ENCODE results near the gene ZNF593OS.

Gene ZNF593OS

DNA sequence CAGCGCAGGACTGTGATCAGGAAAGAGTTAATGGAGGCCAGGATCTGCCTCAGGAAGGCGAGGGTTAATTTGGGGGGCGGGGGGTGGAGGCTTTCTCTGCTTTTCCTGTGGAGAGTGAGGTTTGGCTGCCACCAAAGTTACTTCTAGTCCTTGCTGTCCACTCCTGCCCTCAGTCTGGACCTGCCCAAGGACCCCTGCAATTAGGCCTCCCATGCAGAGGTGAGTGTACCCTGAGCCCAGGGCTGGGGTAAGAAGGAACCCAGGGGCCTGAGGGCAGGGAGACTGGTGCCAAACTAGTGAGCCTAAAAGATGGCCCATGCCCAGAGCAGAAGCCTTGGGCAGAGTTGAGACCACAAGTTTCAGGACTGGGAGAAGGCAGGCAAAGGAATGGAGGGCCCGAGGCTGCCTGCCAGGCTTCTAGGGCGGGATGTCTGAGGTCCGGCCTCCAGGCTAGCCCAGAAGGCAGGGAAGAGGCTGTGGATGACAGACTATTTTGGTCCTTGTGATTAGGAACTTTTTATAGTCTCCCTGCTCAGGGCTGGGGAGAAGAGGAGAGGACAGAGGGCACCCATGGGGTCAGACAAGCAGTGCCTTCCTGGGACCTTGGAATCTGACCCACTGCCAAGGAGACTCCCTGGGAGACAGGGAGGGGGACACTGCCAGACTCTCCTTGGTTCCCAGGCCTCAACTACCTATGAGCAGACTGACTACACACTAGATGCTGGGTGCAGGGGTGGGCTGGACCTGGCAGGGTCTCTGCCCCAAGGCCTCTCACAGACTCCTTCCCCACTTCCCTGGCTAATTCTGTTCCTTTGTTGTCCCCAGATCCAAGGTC is 12.5 kb downstream of the ZNF593OS start, which contains the start of gene FAM110D:
Gene FAM110D (plus strand): TSS at position 172 of the 835 bp plus-strand sequence. CDS start 2,213 bp downstream, outside the sequence.
- no peak for DNase-seq (ENCODE audit: low spot score)

DNA sequence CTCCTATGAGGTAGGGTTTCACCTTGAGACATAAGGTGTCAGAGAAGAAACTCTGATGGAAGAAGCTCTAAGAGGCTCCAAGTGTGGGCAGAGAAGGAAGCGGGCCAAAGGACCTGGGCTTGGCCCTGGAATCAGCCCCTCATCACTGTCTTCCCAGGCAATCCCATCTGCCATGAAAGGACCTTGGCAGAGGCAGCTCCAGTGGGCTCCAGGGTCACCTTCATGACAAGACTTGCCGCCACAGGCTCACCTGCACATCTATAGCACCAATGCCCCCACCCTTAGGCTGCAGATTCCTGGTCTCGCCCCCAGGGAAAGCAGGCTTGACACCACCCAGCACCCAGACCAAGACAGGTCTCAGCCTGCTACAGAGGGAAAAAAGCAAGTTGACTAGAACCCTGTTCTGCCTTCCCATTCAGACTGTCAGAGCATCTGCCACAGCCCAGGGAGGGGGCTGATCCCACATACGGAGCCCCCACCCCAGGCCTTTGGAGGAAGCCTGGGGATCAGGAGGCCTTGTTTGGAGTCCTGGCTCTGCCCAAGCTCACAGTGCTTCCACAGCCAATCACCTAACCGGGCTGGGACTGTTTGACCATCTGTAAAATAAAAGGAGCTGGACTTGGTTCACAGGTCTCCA is 13.2 kb downstream of the ZNF593OS start:
- DNase-seq (ENCODE audit: low spot score): no peak

DNA sequence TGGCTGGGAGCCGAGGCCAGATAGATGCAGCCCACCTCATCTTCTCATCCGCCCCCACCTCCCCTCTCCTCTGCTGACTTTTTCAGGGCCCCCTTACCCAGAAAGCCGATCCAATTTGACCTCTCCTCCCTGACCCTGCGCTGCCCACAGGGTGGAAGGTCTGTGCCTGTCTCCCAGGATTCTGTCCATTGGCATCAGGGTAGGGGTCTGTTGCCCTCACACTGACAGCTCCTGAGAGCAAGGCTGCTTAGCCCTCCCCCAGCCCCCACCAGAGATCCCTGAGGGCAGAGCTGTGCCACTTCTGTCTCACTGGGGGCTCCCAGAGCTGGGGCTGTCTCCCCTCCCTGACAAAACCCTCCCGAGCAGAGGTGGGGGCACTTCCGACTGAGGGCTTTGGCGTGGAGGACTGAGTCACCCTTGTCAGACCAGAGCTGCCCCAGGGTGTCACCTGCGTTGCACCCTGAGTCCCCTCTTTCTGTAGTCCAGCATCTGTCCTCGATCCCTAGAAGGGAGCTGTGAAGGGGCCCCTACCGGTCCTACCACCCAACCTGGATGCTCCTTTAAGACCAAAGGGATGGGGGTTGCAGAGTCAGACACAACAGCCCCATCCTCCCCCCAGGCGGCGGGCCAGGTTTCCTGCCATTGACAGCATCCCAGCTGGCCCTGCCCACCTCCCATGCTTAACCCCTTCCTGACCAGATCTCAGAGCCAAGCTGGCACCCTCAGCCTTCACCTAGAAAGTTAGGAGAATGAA is 15.2 kb downstream of the ZNF593OS start:
- DNase-seq (ENCODE audit: low spot score): peak; percentile 33

DNA sequence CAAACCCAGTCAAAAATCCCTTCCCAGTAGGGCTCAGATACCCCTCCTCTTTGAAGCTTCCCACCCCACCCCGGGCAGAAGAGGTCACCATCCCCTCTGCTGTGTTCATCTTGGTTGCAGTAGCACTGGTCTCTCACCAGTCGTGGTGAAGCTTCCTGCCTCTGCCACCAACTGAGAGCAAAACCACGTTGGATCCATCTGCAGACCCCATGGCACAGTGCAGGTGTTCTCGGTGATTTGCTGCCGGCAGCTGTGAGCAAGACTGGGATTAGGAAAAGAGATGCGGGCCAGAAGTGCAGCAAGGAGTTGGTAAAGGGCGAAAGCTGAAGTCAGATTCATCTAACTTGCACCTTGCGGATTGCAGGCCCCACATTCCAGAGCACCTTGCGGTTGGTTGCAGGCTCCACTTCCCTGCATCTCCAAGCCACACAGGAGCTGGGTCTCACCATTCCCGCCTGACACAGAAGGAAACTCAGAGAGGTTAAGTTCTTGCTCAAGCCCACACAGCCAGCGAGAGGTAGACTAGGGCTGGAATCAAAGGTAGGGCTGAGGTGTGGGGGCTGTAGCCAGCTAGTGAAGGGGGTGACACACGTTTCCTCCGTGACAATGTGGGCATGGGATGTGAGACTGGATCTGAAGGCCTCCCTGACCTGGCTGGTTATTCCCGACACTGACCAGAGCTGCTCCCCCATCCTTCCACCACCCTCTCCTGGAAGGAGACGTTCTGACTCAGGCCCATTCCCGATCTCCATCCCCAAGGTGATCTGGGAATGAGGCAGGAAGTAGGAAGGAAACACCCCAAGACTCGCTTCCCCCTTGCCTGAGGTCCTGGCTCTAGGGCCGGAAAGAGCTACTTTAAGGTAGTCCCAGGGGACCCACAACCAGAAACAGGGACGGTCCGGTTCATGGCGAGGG is 16.0 kb downstream of the ZNF593OS start:
- DNase-seq (ENCODE audit: low spot score): no peak

DNA sequence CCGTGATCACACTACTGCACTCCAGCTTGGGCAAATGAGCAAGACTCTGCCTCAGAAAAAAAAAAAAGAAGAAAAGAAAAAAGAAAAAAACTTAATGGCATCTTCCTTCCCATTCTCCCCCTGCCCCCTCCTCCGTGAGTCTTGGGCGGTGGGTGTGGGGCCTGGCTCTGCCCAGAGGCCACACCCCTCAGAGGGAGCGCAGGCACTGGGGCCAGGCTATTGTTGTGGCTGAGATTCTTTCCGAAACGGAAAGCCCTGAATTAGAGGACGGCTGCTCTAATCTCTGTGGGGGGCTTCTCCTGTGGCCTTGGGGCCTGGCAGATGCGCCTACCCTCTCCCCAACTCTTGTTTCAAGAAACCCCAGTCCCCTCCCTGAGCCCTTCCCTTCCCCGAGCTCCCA is 16.9 kb downstream of the ZNF593OS start:
- no peak for DNase-seq (ENCODE audit: low spot score)

DNA sequence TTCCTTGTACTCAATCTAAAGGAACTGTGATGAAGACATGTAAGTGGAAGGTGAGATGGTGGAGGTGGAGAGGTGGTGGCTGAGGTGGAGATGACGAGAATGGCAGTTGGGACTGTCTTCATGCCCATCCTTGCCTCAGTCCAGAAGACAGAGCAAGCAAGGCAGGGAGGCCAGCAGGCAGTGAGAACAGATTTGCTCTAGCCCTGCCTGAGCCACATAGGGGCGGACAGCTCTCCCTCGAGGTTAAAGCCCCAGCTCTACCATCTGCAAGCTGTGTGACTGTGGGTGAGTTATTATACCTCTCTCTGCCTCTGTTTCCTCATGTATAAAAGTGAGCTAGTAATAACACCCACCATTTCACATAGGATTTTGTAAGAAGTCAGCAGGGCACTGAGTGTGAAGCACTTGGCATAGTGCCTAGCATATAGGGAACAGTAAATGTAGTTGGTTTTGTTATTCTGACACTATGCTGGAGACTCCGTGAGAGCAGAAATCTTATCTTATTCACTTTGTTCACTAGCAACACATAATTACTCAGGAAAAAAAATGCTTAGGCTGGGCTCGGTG is 17.6 kb downstream of the ZNF593OS start:
- no peak for DNase-seq (ENCODE audit: low spot score)

DNA sequence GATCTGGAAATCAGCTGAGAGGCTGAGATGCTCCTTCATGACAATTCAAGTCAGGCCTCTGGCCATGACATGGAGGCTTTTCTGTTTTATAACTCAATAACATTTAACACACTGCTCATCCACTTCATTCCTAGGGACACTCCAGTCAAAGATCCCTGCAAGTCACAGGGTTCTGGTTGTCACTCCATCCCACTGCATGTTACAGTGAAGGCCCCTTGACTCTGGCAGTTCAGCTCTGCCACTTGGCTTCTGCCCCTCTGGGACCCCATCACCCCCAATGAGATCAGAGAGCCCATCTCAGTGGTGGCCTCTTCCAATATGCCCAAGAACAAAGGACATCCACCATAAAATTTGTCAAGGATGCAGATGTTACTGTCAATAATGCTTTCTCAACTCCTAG is 22.7 kb downstream of the ZNF593OS start:
- DNase-seq (ENCODE audit: low spot score): no peak

DNA sequence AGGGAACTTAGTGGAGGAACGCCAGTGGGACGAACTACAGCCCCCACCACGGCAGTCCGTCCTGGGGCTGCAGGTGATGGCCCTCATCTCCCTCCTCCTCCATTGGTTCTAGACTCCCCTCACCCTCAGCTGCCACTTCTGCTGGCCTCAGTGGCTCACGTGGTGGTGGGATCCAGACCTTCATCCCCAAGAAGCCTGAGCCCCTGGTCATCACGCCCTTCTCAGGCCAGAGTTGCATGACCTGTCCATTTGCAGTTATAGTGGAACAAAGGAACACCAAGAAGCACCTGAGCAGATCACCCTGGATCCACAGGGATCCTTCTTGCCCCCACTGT is 25.7 kb downstream of the ZNF593OS start:
- DNase-seq (ENCODE audit: low spot score): no peak

DNA sequence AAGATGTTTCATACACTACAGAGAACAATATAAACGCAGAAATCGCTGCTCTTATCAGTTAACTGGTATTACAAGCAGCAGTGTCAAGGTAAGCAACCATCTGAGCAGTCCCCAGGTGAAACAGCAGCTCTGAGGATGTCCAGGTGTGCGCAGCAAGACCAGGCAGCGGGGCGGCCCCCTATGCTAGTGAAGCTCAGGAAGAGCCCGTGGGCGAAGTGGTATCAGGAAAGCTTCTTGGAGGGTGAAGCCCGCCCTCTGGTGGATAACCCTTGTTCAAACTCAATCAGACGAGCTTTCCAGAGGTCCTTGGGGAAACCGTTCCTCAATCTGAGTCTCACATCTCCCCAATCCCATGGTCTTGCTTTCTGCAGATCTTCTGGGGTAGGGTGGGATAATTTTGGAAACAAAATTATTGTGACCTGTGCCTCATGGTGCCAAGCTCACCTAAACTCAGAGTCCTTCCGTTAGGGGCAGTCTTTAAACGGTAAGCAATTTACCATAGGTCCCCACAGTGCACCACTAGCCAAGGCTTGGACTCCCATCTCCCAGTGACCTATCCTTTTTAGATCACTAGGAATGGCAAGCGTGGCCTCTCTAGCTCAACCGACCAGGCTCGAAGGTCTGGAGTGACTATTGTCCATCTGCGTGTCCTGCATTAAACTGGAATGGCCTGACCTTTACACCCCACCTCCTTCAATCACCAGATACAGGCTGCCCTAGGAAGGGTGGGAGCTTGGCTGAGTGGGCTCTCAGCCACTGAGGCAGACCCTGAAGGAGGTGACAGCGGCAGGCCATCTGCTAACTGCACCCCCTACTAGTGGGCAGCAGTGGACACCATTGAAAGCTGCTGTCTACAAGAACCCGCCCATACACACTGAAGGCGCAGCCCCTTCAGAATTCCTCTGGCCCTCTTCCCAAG is 26.3 kb downstream of the ZNF593OS start:
- DNase-seq (ENCODE audit: low spot score): peak; percentile 92

DNA sequence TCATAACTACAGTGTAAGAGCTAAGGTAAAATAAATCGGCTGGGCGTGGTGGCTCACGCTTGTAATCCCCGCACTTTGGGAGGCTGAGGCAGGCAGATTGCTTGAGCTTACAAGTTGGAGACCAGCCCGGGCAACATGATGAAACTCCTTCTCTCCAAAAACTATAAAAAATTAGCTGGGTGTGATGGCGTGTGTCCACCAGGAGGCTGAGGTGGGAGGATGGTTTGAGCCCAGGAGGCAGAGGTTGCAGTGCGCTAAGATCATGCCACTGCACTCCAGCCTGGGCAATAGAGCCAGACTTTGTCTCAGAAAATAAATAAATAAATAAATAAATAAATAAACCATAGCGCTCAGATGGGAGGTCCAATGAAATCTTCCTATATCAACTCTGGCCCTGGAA is 29.5 kb downstream of the ZNF593OS start:
- no peak for DNase-seq (ENCODE audit: low spot score)

DNA sequence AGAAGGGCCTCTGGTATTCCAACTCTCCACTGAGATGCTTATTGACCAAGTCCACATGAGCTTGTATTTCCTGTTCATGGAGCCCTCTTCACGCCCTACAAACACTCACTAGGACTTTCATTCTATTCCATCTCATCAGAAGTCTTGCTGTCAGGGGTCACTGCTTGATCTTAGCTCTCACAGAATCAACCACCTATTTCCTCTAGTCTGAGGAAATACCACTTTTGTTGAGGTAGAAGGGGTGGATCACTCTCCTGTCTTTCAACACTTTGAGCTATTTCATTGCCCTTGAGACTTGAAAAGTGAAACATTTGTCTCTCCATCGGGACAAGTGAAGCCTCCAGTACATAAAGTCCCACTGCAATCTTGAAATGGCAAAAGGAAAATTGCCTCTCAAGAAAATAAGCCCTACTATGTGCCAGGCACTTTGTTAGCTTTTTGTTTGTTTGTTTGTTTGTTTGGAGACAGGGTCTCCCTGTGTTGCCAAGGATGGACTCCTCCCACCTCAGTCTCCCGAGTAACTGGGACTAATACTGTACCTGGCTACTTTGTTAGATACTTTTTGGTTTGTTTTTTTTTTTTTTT is 32.6 kb downstream of the ZNF593OS start:
- DNase-seq (ENCODE audit: low spot score): no peak

DNA sequence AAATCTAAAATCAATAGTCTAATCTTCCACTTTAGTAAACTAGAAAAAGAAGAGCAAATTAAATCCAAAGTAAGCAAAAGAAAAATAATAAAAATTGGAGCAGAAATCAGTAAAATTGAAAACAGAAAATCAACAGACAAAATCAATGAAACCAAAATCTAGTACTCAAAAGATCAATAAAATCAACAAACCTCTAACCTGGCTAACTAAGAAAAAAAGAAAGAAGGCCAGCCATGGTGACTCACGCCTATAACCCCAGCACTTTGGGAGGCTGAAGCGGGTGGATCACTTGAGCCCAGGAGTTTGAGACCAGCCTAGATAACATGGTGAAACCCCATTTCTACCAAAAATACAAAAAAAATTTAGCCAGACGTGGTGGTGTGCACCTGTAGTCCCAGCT is 37.2 kb downstream of the ZNF593OS start:
- no peak for DNase-seq (ENCODE audit: low spot score)

DNA sequence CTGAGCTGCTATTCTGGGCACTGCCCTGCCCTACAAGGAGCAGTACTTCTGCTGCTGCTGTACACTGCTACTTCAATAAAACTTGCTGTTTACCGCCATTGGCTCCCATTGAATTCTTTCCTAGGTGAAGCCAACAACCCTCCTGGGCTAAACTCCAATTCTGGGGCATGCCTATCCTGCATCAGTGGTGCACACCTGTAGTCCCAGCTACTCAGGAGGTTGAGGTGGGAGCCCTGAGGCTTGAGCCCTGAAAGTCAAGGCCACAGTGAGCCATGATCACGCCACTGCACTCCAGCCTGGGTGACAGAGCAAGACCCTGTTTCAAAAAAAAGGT is 38.8 kb downstream of the ZNF593OS start:
- no peak for DNase-seq (ENCODE audit: low spot score)

DNA sequence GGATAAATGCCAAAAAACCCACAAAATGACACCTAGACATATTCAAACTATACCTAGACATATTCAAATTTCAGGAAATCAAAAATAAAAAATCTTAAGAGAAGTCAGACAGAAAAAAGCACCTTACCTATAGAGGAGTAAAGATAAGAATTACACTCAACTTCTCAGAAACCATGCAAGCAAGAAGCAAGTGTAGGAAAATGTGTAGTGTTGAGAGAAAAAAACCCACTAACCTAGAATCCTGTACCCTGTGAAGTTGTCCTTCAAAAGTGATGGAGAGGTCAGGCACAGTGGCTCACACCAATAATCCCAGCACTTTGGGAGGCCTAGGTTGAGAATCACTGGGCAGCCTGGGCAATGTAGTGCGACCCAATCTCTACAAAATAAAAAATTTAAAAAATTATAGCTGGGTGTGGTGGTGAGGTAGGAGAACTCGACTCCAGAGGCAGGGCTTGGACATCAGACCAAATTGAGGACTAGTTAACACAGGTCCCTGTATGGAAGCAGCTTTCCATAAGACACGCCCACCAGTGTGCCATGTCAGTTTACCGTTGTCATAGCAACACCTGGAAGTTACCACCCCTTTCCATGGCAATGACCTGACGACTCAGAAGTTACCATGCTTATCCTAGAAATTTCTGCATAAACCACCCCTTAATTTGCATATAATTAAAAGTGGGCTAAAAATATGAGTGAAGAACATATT is 39.4 kb downstream of the ZNF593OS start:
- DNase-seq (ENCODE audit: low spot score): no peak

DNA sequence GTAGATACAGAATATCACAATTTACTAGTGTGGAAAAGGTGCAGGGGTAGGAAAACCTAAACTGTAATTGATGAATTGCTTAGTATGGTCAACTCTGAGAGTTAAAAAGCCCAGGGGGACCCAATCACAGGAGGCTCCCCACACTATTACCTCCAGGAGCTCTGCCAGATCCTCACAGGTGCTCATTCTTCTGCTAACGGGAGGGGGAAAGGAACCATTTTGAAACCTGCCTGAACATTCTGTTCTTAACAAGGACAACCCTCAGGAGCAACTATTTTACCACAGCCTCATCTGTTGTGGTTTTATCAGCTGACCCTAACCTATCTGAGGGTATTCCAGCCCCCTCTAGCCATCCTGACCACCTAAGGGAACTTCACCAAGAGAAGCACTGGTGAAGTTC is 40.9 kb downstream of the ZNF593OS start:
- DNase-seq (ENCODE audit: low spot score): no peak

DNA sequence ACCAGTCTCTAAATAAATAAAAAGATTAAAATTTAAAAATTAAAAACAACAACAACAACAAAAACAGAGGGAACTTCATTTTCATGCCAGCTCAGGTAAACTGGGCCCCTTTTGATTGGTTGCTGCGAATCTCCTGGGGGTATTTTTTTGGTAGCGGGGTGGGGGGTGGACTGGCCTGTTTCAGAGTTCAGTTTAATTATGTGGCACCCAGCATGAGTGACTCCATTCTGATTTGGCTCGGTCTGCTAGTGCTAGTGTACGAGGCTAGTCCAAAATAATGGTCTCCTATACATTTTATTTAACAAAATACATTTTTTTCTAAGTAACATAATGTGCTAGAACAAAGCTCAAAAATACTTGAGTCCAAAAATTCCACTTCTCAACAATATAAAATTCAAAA is 41.9 kb downstream of the ZNF593OS start:
- DNase-seq (ENCODE audit: low spot score): no peak

DNA sequence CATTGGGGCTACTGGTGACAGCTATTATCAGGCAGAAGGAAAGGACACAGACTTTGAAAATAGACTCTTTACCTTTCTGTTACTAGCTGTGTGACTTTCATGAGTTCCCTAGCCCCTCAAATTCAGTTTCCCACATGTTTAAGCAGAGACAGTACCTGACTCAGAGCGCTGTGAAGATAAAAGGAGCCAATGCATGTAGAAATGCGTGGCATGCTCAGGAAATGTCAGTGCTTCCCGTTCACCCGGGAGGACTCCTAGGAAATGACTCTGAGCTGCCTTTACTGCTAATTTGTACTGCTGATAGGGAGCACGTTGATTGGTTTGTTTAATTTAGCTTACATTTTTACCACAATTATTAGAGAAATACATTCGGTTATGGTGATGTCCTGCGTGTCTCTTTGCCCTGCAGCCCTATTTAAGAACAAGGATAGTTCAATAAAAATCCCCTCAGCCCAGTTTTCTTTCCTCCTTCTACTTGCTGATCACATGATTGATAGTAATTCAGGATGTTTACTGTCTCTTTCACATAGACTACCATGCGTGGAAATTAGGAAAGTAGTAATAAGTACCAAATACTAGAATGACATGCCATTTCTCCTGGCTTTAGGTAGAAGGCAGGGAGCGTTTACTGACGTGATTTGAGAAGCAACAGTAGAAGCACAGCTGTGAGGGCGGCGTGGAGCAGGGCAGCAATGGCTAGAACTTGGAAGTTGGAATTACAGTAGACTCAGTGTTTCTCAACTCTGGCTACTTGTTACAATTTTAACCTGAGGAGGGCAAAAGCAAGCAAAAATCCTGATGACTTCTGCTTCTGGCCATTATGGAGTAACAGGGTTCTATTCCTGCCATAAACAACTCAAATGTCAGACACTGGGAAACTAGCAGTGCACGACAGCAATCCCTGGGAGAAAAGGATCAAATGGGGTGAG is 44.1 kb downstream of the ZNF593OS start:
- no peak for DNase-seq (ENCODE audit: low spot score)

DNA sequence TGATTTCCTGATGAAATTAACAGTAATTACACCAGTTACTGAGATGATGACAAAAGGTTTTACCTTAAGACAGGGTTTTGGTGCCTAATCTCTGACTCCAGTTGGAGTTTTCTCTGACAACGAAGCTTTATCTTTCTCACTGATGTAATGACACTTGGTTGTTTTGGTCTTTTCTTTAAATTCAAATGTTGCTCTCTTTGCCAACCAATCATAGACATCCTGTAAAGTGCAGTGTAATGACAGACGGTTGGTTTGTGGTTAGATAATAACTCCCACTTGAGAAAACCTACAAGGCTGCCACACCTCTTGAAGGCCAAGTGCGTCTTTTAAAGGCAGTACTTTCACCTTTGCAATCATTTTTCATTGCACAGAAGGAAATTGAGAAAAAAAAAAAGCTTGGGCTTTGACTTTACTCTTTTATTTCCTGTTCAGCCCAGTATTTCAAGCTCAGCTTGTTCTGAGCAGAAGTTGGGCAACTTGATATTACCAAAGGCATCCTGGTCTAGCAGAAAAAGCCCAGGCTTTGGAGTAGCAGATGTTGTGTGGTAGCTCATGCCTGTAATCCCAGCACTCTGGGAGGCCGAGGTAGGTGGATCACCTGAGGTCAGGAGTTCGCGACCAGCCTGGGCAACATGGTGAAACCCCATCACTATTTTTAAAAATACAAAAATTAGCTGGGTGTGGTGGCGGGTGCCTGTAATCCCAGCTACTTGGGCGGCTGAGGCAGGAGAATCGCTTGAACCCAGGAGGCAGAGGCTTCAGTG is 45.1 kb downstream of the ZNF593OS start:
- no peak for DNase-seq (ENCODE audit: low spot score)
